D341Med (cell line): ENCODE data around the gene LONP2.
"Not testable (repeated sequence)": the region's sequence is repeated elsewhere in the genome, so short reads cannot be mapped to it uniquely, and the experiment has no call there.

ENCODE experiments used
- DNase-seq: peaks from one replicate; pipeline ENCODE4 v3.0.0; 2012; ENCODE audit warnings: low spot score

The LONP2 gene

DNA sequence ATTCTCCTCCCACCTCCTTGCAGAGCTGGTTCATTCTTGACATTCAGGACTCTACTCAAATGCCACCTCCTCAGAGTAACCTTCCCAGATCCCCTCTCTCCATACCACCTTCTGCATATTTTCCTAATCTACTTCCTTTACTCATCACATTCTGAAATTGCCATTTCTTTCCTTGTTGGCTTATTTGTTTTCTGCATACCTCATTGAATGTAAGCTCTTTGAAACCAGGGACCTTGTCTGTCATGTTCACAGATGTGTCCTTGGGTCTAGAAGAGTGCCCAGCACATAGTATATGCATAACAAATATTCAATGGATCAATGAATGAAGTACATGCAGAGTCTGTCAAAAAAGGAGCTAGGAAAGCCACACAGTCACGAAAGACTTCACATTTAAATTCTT is 7.8 kb upstream of the LONP2 start:
- DNase-seq: no peak

DNA sequence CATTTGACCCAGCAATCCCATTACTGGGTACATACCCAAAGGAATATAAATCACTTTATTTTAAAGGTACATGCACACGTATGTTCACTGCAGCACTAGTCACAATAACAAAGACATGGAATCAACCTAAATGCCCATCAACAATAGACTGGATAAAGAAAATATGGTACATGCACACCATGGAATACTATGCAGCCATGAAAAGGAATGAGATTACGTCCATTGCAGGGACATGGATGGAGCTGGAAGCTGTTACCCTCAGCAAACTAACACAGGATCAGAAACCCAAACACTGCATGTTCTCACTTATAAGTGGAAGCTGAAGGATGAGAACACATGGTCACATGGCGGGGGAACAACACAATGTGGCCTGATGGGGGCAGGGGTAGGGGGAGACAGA is 4.0 kb upstream of the LONP2 start:
- DNase-seq: not testable (repeated sequence)

DNA sequence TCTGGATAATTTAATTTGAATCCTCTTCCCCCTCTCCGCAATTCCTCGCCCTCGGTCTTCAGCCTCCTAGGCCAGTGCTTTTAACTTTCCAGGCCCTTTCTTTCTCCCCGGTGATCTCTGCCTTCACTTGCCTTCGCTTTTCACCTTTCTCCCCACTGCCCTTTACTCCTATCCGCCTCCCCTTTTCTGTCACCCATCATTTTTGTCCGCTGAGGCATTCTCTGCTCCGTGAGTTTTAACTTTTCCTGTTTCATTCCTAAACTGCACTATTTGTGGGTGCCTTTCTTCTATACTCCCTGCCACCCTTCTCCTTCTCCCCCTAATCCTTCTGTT is 729 bp downstream of the LONP2 start:
- no peak for DNase-seq

DNA sequence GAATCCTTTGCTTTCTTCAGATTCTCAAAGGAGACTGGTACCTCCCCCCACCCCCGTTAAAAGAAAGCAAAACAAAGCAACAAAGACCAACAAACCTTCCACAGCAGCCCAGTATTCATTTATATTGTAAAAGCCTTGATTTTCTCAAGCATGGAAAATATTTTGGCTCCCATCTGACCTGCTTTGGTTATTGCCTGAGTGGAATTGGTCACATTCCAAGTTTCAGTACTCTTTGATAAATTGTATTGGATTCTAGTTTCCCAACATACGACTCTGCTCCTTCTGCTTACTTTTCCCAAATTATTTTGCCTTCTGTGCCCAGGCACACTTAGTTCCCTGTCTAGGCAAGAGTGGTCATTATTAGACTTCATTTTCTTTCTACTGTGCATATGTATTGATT is 2.0 kb downstream of the LONP2 start:
- DNase-seq: no peak

DNA sequence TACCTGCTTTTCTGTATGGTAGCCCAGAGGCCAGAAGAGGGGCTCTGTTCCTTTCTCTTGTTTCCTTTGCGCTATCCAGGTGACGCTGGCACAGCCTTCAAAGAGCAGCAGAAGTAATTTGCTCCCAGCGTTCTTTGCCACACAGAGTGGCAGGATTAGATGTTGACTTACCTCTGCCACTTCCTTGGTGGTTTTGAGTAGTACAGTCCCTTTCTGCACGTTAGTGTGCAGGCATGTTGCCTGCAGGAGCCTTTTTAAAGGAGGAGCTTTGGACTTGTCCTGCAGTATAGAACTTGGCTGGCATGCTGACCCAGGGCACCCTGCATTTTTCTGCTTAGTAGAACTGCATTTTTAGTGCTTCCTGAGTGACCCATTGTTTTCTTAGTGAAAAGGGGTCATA is 3.2 kb downstream of the LONP2 start, which contains the start of gene ABCC11:
Gene ABCC11 (minus strand): TSS at position 229 of the 400 bp plus-strand sequence. CDS start 15,618 bp downstream, outside the sequence.
- DNase-seq: no peak

DNA sequence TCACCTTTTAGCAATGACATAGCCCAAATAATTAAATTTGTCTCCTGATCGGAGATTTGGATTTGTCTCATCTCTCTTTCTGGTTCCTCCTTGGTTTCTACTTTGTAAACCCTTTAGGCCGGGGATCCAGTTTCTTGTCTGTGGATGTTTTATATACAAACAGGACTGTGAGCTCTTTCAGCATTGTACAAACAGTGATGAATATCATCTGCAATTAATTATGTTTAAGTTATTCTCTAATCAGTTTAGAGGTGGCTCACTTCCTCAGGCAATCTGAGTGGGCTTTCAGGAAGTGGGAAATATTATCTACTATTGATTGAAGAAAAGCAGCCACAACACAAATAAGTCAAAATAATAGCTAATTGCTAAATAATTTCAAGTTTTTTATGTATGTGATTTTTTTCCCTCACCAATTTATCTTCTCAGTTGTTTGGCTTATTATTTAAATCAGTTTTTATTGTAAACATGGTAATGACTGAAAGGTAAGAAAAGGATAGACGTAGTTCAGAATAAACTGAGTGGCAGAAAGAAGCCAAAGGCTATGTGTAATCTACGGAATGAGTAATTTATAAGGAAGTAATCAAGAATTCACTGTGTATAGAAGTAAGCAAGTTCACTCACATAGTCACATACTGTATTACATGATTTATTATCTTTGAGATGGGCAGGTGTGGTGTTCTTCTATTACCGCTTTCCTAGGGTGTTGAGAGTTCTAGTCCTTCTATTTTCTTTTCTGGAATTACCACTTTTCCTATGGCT is 6.6 kb downstream of the LONP2 start:
- DNase-seq: no peak

DNA sequence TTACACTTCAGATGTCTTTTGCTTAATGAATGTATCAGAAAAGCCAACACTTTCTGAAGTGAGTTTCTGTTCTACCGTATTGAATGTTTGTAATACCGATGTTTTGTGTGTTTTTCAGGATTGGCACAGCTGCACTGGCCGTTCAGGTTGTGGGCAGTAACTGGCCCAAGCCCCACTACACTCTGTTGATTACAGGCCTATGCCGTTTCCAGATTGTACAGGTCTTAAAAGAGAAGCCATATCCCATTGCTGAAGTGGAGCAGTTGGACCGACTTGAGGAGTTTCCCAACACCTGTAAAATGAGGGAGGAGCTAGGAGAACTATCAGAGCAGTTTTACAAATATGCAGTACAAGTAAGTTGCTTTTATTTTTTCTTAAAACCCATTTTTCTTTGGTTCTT is 7.9 kb downstream of the LONP2 start:
- DNase-seq: no peak

DNA sequence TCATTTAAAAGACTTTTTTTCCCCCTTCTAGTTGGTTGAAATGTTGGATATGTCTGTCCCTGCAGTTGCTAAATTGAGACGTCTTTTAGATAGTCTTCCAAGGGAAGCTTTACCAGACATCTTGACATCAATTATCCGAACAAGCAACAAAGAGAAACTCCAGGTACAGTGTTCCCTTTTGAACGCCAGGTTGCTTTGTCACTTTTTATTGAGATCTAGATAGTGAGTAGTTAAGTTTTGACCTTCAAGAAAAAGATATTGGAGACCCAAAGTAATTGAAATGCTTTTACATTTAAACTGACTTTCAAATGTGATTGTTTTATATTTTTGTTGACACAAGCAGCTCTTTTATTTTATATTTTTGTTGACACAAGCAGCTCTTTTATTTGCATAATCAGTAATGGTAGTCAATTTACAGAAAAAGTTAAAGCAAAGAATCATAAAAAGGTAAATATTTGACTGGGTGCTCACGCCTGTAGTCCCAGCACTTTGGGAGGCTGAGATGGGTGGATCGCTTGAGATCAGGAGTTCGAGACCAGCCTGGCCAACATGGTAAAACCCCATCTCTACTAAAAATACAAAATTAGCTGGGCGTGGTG is 12.6 kb downstream of the LONP2 start:
- DNase-seq: no peak

DNA sequence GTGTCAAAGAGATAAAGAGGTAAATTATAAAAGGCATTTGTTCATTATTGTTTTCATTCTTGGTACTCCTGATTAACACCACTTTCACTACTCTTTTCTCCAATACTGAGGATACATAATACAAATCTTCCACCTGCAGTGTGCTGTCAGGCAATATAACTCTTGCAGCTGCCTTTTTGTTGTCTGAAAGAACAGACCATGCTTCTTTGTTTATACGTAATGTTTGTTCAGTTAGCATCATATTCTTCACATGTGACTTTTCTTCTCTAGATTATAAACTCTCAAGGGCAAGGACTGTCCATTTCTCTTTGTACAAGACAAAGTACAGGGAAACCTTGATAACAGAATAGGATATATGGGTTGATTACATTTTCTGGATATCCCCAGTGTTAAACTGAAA is 17.5 kb downstream of the LONP2 start:
- no peak for DNase-seq

DNA sequence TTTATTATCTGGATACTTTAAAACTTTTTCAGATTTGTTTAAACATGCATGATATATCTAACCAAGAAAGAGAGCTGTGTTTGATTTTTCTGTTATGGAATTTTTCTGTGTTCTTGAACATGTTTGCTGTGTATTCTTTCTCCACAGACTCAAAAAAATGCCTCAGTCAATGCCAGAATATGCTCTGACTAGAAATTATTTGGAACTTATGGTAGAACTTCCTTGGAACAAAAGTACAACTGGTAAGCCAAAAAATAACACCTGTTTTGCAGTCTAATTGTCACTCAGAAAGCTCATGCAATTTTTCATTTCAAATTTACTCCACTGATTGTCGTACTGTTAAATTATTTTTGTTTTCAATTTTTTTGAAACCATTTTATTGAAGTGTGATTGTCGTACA is 18.5 kb downstream of the LONP2 start:
- DNase-seq: no peak

DNA sequence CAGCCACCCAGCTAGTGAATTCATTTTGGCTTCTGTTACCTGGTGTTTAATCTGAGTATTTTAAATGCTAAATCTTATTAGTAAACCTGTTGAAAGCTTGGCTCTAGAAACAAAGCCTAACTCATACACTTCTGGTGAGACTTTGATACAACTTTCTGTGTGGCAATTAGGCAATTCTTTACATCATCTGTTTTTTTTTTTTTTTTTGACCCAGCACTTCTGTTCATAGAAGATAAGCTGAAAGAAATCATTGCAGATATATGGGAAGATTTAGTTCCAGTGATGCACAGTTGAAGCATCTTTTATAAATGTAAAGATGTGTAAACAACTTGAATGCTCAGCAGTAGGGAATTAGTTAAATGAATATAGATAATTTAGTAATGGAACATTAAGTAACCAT is 24.9 kb downstream of the LONP2 start:
- DNase-seq: no peak

DNA sequence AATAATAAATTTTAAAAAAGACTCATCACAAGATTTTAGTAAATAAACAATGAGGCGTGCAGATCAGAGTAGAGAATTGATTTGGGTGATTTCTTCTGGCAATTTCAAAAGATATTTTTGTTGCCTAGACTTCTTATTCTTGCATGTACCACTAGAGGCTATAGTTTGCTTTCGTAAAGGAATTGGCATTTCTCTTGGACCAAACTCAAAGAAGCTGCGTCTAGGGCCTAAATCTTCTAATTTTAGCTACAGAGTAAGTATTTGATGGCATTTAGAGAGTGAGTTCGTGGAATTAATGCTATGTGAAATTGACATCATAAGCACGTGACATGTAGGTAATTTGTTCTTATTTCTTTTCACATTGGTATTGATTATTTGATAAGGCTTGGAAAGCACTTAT is 27.6 kb downstream of the LONP2 start:
- no peak for DNase-seq

DNA sequence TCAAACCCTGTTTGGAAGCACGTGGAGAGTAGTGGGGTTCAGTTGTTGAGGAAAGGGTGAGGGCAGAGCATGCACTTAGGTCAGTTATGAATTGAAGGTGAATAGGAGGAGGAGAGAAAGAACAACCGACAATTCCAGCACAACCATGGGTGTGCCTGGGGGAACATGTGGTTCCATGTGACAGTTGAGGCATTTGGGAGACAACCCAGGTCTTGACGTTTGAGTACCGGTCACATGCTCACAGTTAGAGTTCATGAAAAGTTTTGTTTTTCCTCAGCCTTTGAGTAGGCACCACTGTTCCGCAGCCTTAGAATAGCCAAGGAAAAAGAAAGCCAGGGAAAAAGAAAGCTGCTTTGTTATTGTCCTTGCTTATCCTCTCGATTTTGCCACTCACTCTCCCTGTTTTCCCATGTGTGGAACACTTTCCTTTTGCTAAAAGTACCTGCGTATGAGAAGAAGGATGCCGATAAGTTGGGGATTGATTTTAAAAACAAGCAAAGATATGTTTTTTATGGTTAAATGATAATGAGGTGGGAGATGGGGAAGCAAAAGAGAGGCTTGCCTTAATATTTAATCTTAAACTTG is 28.8 kb downstream of the LONP2 start:
- no peak for DNase-seq

DNA sequence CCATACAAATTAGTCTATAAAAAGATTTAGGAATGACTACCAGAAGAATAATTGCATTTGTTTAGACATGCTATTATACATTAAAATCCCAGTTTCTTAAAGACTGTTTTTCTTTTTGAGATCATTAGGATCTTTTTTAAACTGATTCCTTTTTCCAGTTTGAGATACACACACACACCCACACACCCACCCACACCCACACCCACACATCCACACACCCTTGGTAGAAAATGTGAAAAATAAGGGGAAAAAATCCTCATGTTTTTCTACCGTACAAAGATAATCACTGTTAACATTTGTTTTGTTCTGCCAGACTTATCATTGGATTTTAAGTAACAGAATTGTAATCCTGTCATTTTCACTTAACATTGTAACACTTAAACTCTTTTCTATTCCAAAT is 30.4 kb downstream of the LONP2 start:
- no peak for DNase-seq

DNA sequence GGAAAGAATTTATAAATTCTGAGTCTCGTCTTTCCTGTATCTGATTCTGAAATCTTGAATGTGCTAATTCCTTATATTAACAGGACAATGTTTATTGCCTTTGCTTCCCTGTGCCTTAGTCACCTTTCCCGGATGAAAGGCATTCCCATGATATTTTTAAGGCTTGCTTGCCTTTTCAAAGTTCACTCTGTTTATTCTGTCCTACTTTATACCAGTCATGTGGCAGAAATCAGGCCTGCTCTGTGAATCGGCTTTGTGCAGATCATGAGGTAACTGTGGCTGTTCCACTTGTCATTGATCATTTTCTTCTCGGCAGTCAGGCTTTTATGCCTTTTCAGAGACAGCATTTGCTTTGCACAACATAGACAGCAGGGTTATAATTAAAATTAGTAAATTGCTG is 32.0 kb downstream of the LONP2 start:
- no peak for DNase-seq

DNA sequence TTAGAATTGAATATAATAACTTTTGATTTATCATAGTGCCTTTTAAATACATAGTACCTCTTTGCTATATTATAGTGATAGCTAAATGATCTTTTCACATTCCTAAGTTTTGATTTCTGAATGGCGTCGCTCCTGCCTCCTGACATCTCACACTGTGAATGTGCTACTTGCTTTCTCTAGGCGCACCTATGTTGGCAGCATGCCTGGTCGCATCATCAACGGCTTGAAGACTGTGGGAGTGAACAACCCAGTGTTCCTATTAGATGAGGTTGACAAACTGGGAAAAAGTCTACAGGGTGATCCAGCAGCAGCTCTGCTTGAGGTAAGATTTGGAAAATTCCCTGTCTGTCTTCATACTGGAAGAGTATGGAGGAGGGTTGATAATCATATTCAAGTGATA is 33.1 kb downstream of the LONP2 start:
- no peak for DNase-seq

DNA sequence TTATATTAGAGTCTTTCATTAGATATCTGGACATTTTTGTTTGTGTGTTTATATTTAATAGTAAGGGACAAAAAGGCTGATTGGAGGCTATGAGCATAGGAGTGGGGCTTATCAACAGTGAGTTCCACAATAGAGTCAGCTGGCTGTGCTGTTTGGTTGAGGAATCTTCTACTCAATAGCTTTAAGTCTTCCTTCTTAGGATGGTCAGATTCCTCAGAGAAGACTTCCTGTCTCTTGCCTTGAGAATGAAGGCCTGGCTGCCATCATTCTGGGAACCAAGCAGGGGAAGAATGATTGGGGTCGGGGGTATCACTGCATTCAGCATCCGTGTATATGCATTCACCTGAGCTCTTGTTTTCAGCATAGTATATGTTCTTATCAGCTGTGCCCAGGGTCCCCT is 35.1 kb downstream of the LONP2 start:
- DNase-seq: no peak

DNA sequence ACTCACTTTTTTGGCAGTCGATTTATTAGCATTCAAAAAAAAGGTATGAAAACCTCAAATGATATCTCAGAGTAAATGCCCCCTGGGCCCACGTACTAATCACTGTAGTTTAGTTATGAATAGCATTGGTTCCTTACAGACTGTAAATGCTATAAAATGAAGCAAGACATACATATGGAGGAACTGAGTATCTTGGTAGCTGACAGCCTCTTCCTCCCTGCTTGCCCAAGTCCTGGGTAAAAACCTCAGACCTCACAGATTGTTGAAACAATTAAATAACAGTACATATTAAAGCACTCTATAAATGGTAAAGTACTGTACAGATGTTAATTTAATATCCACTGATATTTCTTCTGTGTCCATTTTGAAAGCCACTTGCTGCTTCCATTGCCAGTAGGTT is 36.4 kb downstream of the LONP2 start:
- DNase-seq: no peak

DNA sequence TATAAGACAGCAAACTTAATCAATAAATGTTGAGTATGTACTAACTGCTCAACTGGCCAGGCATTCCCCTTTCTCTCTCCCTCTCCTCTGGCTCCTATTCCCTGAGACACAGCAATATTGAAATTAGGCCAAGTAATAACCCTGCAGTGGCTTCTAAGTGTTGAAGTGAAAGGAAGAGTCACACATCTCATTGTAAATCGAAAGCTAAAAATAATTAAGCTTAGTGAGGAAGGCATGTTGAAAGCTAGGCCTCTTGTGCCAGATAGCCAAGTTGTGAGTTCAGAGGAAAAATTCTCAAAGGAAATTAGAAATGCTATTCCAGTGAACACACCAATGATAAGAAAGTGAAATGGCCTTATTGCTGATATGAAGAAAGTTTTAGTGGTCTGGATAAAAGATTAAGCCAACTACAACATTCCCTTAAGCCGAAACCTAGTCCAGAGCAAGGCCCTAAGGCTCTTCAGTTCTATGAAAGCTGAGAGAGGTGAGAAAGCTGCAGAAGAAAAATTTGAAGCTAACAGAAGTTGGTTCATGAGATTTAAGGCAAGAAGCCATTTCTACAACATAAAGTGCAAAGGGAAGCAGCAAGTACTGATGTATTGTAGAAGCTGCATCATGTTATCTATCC is 38.6 kb downstream of the LONP2 start:
- no peak for DNase-seq

DNA sequence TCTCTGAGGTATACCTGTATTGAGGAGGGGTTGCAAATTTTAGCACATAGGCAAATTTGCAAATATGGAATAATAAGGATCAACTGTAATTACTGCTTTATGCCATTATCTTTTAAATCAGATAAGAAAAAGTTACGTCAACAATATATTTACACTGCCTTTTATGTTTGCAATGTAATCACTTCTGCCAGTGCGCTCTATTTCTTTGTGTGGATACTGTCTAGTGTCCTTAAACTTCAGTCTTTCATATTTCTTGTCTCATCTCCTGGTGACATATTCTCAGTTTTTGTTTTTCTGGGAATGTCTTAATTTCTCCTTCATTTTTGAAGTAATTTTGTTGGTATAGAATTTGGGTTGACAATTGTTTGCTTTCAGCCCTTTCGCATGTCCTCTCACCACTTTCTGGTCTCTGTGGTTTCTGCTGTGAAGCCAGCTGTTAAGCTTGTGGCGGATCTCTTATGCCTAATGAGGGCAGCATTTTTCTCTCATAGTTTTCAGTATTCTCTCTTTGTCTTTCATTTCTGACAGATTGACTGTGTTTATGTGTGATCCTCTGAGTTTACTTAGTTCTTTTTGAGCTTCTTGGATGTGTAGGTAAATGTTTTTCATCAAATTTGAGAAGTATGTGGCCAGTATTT is 40.8 kb downstream of the LONP2 start:
- DNase-seq: no peak

DNA sequence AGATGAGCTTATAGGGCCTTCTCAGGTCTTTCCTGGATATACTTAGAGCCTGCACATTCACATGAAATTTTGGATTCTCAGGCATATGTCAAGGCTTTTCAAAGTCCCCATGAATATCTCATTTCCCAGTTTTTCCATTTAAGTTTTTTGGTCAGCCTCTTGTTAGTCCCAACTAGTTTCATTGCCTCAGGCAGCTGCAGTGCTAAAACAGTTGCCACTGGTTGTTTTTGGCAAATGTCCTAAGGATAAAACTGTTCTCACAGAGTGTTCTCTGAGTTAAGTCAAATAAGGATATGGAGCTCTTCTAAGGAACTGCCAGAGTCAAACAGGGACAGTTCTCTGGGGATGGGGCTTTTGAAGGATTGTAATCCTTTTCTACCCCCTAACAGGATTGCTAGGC is 43.1 kb downstream of the LONP2 start:
- no peak for DNase-seq

DNA sequence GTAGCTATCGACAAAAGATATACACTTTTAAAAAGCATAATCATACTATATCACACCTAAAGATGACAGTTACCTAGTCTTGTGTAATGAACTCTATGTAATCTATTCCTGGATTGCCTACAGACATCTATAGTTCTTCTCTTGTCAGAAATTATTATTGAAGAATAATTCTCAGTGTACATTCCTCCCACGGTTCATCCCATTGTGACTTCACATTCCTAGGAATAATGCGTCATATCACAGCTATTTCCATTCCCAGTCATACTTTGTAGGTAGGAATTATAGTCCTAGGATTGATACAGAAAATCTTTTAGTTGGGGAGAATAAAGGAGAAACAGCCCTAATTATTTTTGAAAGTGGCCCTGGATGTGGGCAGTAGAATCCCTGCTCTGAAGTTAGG is 47.2 kb downstream of the LONP2 start:
- no peak for DNase-seq

DNA sequence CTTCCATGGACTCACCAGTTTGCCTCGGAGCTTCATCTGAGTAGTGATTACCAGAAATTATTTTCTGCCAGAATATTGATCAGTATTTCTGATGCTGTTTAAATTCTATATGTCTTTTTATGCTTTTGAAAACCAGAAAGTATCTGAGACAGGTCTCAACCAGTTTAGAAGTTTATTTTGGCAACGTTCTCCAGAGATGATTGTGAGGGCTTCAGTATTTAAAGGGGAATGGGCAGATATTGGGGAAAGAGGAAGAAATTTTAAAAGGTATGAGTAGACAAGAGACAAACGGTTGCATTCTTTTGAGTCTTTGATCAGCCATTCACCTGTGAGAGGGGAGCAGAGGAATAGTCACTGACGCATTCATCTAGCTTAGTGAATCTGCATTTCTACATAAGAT is 47.7 kb downstream of the LONP2 start:
- DNase-seq: no peak
